ENCODE results near the gene MAX. TPM values are rescaled to one million over a fixed set of nuclear protein-coding genes. Genes with fewer than 3 reads are reported as not detected.

Gene MAX
- polyA plus RNA-seq, 1 donor from 2014 or later: 55.3 TPM

- Histone ChIP-seq H3K79me2 (replicated peaks; ENCODE audit: insufficient read depth, low read length) (no peaks in the 10 kb centered on the region), H3K9me2 (ENCODE audit: insufficient read depth, low read length) (no peaks in the 10 kb centered on the region), H3K27me3 (ENCODE audit: insufficient read depth, low read depth, low read length) (no peaks in the 10 kb centered on the region), H3K9ac (ENCODE audit: low read length) (no peak overlapping the region), H4K20me1 (ENCODE audit: insufficient read depth) (no peaks in the 10 kb centered on the region), H2AFZ (ENCODE audit: low read depth, low read length) (no peak overlapping the region), H3K4me2 (ENCODE audit: low read length) (no peak overlapping the region), H3K4me3 (ENCODE audit: low read length) (no peak overlapping the region), H3K36me3 (ENCODE audit: insufficient read depth, low read length) (no peaks in the 10 kb centered on the region), H3F3A (ENCODE audit: insufficient read depth, low read length, poor library complexity, severe bottlenecking) (no peaks in the 10 kb centered on the region), H3K9me3 (ENCODE audit: low read length) (no peaks in the 10 kb centered on the region), H3K27ac (ENCODE audit: low read length) (no peak overlapping the region)
- TF ChIP-seq REST (IDR thresholded peaks at IDR 0.05; ENCODE audit: borderline replicate concordance) (no peak), RAD21 (conservative IDR thresholded peaks at IDR 0.05) (no peak), EZH2 (IDR thresholded peaks at IDR 0.05; ENCODE audit: borderline replicate concordance, insufficient read depth, low read length, poor library complexity, severe bottlenecking) (no peak), CTCF (IDR thresholded peaks at IDR 0.05; ENCODE audit: poor library complexity, severe bottlenecking) (no peak), EP300 (conservative IDR thresholded peaks at IDR 0.05; ENCODE audit: poor library complexity, severe bottlenecking) (no peak), MXI1 (conservative IDR thresholded peaks at IDR 0.05; ENCODE audit: poor library complexity, severe bottlenecking) (no peak), POLR2AphosphoS5 (IDR thresholded peaks at IDR 0.05) (no peak), SMC3 (conservative IDR thresholded peaks at IDR 0.05; ENCODE audit: poor library complexity) (no peak), TAF1 (IDR thresholded peaks at IDR 0.05; ENCODE audit: low read depth) (no peak)
Measured at GRCh38 chr14:65071544-65071943, 30.8 kb downstream of the MAX start.

- Histone ChIP-seq H3K36me3 (ENCODE audit: insufficient read depth, low read length) (peaks cover 6% of the 10 kb centered on the region), H3K4me2 (ENCODE audit: low read length) (no peak overlapping the region), H3K4me3 (ENCODE audit: low read length) (no peak overlapping the region), H3K27ac (ENCODE audit: low read length) (no peak overlapping the region), H3K9ac (ENCODE audit: low read length) (no peak overlapping the region), H3K79me2 (replicated peaks; ENCODE audit: insufficient read depth, low read length) (no peaks in the 10 kb centered on the region), H3F3A (ENCODE audit: insufficient read depth, low read length, poor library complexity, severe bottlenecking) (no peaks in the 10 kb centered on the region), H3K9me3 (ENCODE audit: low read length) (no peaks in the 10 kb centered on the region), H3K9me2 (ENCODE audit: insufficient read depth, low read length) (no peaks in the 10 kb centered on the region), H3K27me3 (ENCODE audit: insufficient read depth, low read depth, low read length) (no peaks in the 10 kb centered on the region), H2AFZ (ENCODE audit: low read depth, low read length) (no peak overlapping the region), H4K20me1 (ENCODE audit: insufficient read depth) (no peaks in the 10 kb centered on the region)
- TF ChIP-seq MXI1 (conservative IDR thresholded peaks at IDR 0.05; ENCODE audit: poor library complexity, severe bottlenecking) (no peak), REST (IDR thresholded peaks at IDR 0.05; ENCODE audit: borderline replicate concordance) (no peak), POLR2AphosphoS5 (IDR thresholded peaks at IDR 0.05) (no peak), SMC3 (conservative IDR thresholded peaks at IDR 0.05; ENCODE audit: poor library complexity) (no peak), TAF1 (IDR thresholded peaks at IDR 0.05; ENCODE audit: low read depth) (no peak), RAD21 (conservative IDR thresholded peaks at IDR 0.05) (no peak), EP300 (conservative IDR thresholded peaks at IDR 0.05; ENCODE audit: poor library complexity, severe bottlenecking) (no peak), CTCF (IDR thresholded peaks at IDR 0.05; ENCODE audit: poor library complexity, severe bottlenecking) (no peak), EZH2 (IDR thresholded peaks at IDR 0.05; ENCODE audit: borderline replicate concordance, insufficient read depth, low read length, poor library complexity, severe bottlenecking) (no peak)
Measured at GRCh38 chr14:65070471-65070976, 31.8 kb downstream of the MAX start.
